ENCODE data around the gene DPH1. TPM values are rescaled to one million over a fixed set of nuclear protein-coding genes. Genes with fewer than 3 reads are reported as not detected.

Gene DPH1
- total and polyA plus RNA-seq, 2 of the 4 experiments (the other 2 are of a cell fraction) = 24.4 to 49.9 TPM

DNA sequence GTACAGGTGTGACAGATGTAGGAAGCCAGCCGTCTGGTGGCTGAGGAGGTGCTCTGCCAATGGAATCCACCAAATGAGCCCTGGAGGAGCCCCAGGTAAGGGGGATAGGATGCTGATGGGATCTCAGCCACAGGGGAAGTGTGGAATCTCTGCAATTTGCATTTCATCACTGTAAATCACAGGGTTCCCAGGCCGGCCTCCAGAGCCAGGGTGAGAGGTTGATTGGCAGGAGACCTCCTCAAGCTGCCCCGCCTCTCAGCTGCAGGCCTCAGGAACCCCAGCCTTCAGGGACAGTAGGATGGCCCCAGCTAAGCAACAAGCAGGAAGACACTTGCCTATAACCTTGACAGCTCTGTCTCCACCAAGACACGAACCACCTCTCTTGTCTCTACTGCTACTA is 44.3 kb upstream of the DPH1 start:
- no peak overlapping the region for H3K9ac ChIP-seq (ENCODE audit: low read depth, low read length)
- peaks cover 9% of the 10 kb centered on the region for H3K9me1 ChIP-seq (ENCODE audit: insufficient read depth, low read length)
- H3K27me3 ChIP-seq (ENCODE audit: control insufficient read depth, insufficient read depth, low read length) = peaks cover 10% of the 10 kb centered on the region; the same call in 1 of the 2 replicates
- no peak overlapping the region for H3K18ac ChIP-seq (ENCODE audit: low read depth, low read length)
- intact Hi-C loops (cut with micrococcal nuclease) (no loop called here), in situ Hi-C loops (cut with MboI; ENCODE audit: low sequenced_read_pairs) (no loop called here), dilution Hi-C loops (cut with HindIII; ENCODE audit: low sequenced_read_pairs, unreplicated experiment) (no loop called here)
- no TSS peak for BruUV-seq (replicated peaks)
- no peak overlapping the region for H3K23ac ChIP-seq (ENCODE audit: low read depth, low read length)
- no peaks in the 10 kb centered on the region for H3K36me3 ChIP-seq (ENCODE audit: control insufficient read depth, insufficient read depth, low read length)
- H3K4me1 ChIP-seq (ENCODE audit: control insufficient read depth, insufficient read depth, low read length) = peaks cover 7% of the 10 kb centered on the region; the same call in 1 of the 2 replicates
- H2BK15ac ChIP-seq (ENCODE audit: low read depth, low read length) = no peak overlapping the region
- no peak overlapping the region for H2BK20ac ChIP-seq (ENCODE audit: low read depth, low read length)
- no peak overlapping the region for H4K8ac ChIP-seq (ENCODE audit: low read depth in 2 of 2, low read length in 2 of 2)
- ChIA-PET POLR2A (ENCODE audit: unreplicated experiment) (no interaction called here), CTCF (no interaction called here)
- no peaks in the 10 kb centered on the region for H3K9me3 ChIP-seq (ENCODE audit: control insufficient read depth, insufficient read depth, low read length)
- no peaks in the 10 kb centered on the region for H3K79me1 ChIP-seq (ENCODE audit: low read depth in 1 of 2, low read length in 2 of 2)
- no peak overlapping the region for H2AK9ac ChIP-seq (replicated peaks; ENCODE audit: low read depth, low read length, poor library complexity)
- no peak for ATAC-seq (ENCODE audit: low read depth)
- H3K14ac ChIP-seq (replicated peaks; ENCODE audit: low read depth, low read length) = no peak overlapping the region
- no peak overlapping the region for H3K27ac ChIP-seq (ENCODE audit: insufficient read depth, low read length)
- H2AK5ac ChIP-seq (ENCODE audit: low read depth, low read length) = no peak overlapping the region
- no peak overlapping the region for H3K4me3 ChIP-seq (ENCODE audit: insufficient read depth, low read depth, low read length)
- H3K4ac ChIP-seq (ENCODE audit: low read depth, low read length) = no peak overlapping the region
- no peak overlapping the region for H2BK120ac ChIP-seq (ENCODE audit: low read depth, low read length)
- no peak overlapping the region for H2BK5ac ChIP-seq (ENCODE audit: low read depth, low read length, poor library complexity, severe bottlenecking)
- WGBS, 2 experiments (ENCODE audit: extremely low coverage in 2 of 2, insufficient read length in 1 of 2) = no CpG with 5 or more reads among the region's 4 CpGs
- no peaks in the 10 kb centered on the region for H4K20me1 ChIP-seq (ENCODE audit: insufficient read depth, low read length)
- DNase-seq = no peak
- no peak overlapping the region for H2AFZ ChIP-seq (replicated peaks; ENCODE audit: low read length, poor library complexity)
- no peak overlapping the region for H3K4me2 ChIP-seq (ENCODE audit: low read depth, low read length)
- H3K56ac ChIP-seq (ENCODE audit: extremely low read depth, insufficient read depth, low read length) = no peak overlapping the region
- TF ChIP-seq, protein P1, sequence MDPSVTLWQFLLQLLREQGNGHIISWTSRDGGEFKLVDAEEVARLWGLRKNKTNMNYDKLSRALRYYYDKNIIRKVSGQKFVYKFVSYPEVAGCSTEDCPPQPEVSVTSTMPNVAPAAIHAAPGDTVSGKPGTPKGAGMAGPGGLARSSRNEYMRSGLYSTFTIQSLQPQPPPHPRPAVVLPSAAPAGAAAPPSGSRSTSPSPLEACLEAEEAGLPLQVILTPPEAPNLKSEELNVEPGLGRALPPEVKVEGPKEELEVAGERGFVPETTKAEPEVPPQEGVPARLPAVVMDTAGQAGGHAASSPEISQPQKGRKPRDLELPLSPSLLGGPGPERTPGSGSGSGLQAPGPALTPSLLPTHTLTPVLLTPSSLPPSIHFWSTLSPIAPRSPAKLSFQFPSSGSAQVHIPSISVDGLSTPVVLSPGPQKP (IDR thresholded peaks at IDR 0.05; ENCODE audit: borderline replicate concordance, low read depth, low read length) = no peak
- TF ChIP-seq POLR2A (IDR thresholded peaks at IDR 0.05; ENCODE audit: low read depth, low read length) (no peak), FOS (IDR thresholded peaks at IDR 0.05; ENCODE audit: low read depth, low read length) (no peak), SMC3 (IDR thresholded peaks at IDR 0.05; ENCODE audit: low read depth, low read length) (no peak), CEBPB (IDR thresholded peaks at IDR 0.05; ENCODE audit: low read depth, low read length) (no peak), RCOR1 (IDR thresholded peaks at IDR 0.05; ENCODE audit: insufficient replicate concordance, low read length) (no peak), BHLHE40 (IDR thresholded peaks at IDR 0.05; ENCODE audit: low read depth, low read length) (no peak), MXI1 (IDR thresholded peaks at IDR 0.05; ENCODE audit: borderline replicate concordance, low read depth, low read length) (no peak), RFX5 (IDR thresholded peaks at IDR 0.05; ENCODE audit: low read depth, low read length) (no peak), NFE2L2 (IDR thresholded peaks at IDR 0.05; ENCODE audit: low read depth, low read length) (no peak), MAFK (IDR thresholded peaks at IDR 0.05; ENCODE audit: low read depth, low read length) (no peak), CHD1 (IDR thresholded peaks at IDR 0.05; ENCODE audit: low read depth, low read length) (no peak), RAD21 (IDR thresholded peaks at IDR 0.05; ENCODE audit: low read length) (no peak), MAZ (IDR thresholded peaks at IDR 0.05; ENCODE audit: borderline replicate concordance, low read depth, low read length) (no peak)
- TF ChIP-seq, protein P2, sequence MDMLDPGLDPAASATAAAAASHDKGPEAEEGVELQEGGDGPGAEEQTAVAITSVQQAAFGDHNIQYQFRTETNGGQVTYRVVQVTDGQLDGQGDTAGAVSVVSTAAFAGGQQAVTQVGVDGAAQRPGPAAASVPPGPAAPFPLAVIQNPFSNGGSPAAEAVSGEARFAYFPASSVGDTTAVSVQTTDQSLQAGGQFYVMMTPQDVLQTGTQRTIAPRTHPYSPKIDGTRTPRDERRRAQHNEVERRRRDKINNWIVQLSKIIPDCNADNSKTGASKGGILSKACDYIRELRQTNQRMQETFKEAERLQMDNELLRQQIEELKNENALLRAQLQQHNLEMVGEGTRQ (IDR thresholded peaks at IDR 0.05; ENCODE audit: low read depth, low read length) = no peak
- TF ChIP-seq, protein P3, sequence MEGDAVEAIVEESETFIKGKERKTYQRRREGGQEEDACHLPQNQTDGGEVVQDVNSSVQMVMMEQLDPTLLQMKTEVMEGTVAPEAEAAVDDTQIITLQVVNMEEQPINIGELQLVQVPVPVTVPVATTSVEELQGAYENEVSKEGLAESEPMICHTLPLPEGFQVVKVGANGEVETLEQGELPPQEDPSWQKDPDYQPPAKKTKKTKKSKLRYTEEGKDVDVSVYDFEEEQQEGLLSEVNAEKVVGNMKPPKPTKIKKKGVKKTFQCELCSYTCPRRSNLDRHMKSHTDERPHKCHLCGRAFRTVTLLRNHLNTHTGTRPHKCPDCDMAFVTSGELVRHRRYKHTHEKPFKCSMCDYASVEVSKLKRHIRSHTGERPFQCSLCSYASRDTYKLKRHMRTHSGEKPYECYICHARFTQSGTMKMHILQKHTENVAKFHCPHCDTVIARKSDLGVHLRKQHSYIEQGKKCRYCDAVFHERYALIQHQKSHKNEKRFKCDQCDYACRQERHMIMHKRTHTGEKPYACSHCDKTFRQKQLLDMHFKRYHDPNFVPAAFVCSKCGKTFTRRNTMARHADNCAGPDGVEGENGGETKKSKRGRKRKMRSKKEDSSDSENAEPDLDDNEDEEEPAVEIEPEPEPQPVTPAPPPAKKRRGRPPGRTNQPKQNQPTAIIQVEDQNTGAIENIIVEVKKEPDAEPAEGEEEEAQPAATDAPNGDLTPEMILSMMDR (conservative IDR thresholded peaks at IDR 0.05; ENCODE audit: low read depth, low read length) = no peak
- no peak overlapping the region for H4K5ac ChIP-seq (ENCODE audit: low read depth, low read length)
- H4K91ac ChIP-seq (ENCODE audit: insufficient read depth, low read depth, low read length) = no peak overlapping the region
